Bone marrow (tissue), 2 donors: ENCODE measurements around the gene NFIX.

Experiments used
- DNase-seq, 2 donors: peaks; one replicate each; lab custom pipeline; 2025; lab: John Stamatoyannopoulos, UW

The NFIX gene

GRCh38 chr19:13128583-13128982, 133.3 kb downstream of the NFIX start:
- DNase-seq = no peak

DNA sequence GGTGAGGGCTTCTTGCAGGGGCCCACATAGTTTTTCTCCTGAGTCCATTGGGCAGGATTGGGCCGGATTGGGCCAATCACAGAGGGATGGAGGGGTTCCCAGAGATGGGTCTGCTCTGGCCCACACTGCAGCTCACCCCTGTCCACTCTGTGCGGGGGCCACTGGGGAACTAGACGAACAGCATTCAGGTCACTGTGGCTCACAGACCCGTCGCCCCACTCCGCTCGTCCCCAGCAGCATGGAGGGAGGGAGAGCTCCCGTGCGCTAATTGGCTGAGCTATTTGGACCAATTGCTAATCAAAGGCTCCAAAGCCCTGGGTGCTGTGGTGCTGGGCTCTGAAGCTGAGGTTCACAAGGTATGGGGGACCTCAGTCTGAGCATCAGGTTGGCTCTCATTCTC, 134.1 kb downstream of the NFIX start:
- no peak for DNase-seq

DNA sequence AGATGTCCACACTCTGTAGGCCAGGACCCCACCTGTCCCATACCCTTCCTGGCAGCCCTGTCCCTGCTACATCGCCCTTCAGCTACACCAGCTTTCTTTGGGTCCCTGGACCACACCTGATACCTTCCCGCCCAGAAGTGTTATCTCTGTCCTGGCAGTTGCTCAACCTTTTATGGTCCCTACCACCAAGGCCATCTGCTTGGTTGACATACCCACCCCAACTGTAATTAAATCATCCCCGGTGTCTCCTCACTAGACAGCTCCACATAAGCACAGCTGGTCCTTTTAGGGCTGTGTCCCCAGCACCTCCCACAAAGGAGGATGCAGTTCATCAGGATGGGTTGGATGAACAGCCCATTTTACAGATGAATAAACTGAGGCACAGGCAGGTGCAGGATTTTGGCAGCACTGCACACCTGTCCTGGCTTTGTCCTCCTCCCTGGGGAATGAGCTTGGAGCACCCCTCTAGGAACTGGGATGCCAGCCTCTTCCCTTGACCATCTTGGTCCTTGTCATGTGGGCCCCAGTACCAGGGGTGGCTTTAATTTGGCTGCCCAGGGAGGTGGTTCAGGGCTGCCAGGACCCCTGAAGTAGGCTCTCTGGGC, 135.7 kb downstream of the NFIX start:
- DNase-seq = no peak

- peak in 1 of 2 donors; percentile 53 for DNase-seq
Observed at GRCh38 chr19:13132471-13133180, 137.4 kb downstream of the NFIX start.

GRCh38 chr19:13133241-13133870, 138.1 kb downstream of the NFIX start:
- DNase-seq = no peak

DNA sequence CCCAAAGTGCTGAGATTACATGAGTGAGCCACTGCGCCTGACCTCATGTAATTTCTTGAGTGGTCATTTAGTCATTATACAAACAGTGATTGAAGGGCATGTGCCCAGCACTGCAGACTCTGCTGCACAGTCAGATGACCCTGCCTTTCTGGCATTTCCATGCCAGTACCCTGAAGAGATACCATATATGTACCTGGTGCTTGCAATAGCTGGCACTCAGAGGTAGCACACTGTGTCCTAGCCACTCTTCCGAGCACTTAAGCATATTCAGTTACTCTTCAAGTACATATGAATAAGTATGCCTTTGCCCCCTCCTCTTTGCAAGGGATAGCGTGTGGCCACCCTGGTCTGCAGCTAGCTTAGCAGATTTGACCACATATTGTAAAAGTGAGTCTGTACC, 139.4 kb downstream of the NFIX start:
- no peak for DNase-seq

GRCh38 chr19:13135068-13136062, 140.1 kb downstream of the NFIX start:
- no peak for DNase-seq

- no peak for DNase-seq
Observed at GRCh38 chr19:13137290-13137794, 142.1 kb downstream of the NFIX start.

GRCh38 chr19:13138171-13138915, 143.1 kb downstream of the NFIX start:
- no peak for DNase-seq

- DNase-seq = no peak
Observed at GRCh38 chr19:13138916-13139198, 143.6 kb downstream of the NFIX start.

DNA sequence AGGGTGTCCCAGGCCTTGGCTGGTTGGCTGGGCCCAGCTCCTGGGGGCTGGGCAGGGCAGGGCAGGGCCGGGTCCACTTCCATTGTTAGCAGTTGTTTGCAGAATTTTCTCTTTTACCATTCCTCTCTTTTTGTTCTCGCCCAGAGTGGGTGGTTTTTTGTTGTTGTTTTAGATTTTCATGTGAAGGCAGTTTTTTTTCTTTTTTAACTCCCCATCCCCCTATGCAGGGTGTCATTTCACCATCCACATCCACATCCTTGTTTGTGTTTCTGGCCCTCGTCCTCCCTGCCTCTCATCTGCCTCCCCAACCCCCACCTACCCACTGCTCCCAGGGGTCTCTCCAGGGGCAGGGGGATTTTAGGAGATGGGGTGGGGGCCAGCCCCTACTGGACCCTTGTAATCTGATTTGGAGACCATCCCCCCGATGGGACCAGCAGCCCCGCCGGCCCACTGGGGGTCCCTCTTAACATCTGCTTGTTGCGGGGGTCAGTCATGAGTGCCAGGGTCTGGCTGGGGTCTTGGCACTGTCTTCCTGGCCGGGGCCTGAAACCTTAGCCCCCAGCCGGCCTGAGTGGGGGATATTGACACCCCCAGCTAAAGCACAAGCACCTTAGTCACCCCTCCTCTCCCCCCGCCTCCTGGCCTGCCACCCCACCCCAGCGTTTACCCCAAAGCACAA, 144.5 kb downstream of the NFIX start:
- DNase-seq = no peak

DNA sequence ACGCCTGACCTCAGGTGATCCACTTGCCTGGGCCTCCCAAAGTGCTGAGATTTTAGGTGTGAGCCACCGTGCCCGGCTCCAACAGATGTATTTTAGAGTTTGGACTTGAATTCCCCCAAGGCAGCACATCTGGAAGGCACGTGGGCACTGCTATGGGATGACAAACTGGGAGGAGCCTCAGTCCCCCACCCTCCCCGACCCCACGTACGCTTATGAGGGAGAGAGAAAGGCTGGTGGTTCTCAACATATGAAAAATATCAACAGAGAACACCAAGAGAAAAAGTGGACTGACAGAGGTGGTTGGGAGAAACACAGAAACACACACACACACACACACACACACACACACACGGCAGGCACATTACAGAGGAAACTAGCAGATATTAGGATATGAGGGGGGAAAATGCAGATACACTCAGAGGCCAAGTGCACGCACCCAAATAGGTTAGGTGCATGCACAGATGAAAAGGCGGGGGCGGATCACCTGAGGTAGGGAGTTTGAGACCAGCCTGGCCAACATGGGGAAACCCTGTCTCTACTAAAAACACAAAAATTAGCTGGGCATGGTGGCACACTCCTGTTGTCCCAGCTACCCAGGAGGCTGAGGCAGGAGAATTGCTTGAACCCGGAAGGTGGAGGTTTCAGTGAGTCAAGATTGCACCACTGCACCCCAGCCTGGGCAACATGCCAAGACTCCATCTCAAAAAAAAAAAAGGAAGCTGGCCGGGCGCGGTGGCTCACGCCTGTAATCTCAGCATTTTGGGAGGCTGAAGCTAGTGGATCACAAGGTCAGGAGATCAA, 151.7 kb downstream of the NFIX start:
- peak; percentile 4 to 56 for DNase-seq
